NB4 (cell line): ENCODE results near the gene IFI27L2.
A peak's percentile ranks its signal among the peaks of the same experiment; 100 is the strongest.

ENCODE experiments used
- DNase-seq: peaks from one replicate; pipeline ENCODE4 v3.0.0; 2010; ENCODE audit warnings: low read depth
- H3K4me3 ChIP-seq: one replicate; pipeline ENCODE4 v1.5.1; 2011; ENCODE audit warnings: mild to moderate bottlenecking, low read depth, low read length, moderate library complexity
- MAX ChIP-seq: IDR thresholded peaks from 2 replicates; pipeline ENCODE4 v1.6.1; 2011; ENCODE audit warnings: low read depth, low read length
- MYC ChIP-seq: IDR thresholded peaks from 2 replicates; pipeline ENCODE4 v1.6.1; 2011; ENCODE audit warnings: low read depth, low read length
- POLR2A ChIP-seq: IDR thresholded peaks from 2 replicates; pipeline ENCODE4 v1.6.1; 2011; ENCODE audit warnings: mild to moderate bottlenecking; ENCODE audit not compliant: insufficient read length; ENCODE audit errors: extremely low read depth
- TF ChIP-seq, protein P1 (sequence below): IDR thresholded peaks from one replicate; pipeline ENCODE4 v1.5.1; 2012; ENCODE audit warnings: low read depth, low read length

The IFI27L2 gene

DNA sequence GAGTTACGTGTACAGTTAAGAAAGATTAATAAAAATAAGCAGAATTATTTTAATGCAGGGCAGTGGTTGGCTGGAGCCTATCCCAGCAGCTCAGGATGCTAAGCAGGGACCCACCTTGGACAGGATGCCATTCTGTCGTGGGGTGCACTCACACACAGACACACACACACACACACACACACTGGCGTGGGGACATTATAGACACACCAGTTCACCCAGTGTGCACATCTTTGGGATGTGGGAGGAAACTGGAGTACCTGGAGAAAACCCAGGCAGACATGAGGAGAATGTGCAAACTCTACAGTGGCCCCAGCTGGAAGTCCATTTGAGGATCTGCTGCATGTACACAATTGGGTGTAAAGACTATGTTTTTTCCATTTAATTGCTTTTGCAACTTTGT, 12.8 kb upstream of the IFI27L2 start:
- H3K4me3 ChIP-seq, result no peak overlapping the region
- TF ChIP-seq POLR2A, result no peak
- TF ChIP-seq MYC, result no peak
- TF ChIP-seq, protein P1, sequence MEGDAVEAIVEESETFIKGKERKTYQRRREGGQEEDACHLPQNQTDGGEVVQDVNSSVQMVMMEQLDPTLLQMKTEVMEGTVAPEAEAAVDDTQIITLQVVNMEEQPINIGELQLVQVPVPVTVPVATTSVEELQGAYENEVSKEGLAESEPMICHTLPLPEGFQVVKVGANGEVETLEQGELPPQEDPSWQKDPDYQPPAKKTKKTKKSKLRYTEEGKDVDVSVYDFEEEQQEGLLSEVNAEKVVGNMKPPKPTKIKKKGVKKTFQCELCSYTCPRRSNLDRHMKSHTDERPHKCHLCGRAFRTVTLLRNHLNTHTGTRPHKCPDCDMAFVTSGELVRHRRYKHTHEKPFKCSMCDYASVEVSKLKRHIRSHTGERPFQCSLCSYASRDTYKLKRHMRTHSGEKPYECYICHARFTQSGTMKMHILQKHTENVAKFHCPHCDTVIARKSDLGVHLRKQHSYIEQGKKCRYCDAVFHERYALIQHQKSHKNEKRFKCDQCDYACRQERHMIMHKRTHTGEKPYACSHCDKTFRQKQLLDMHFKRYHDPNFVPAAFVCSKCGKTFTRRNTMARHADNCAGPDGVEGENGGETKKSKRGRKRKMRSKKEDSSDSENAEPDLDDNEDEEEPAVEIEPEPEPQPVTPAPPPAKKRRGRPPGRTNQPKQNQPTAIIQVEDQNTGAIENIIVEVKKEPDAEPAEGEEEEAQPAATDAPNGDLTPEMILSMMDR, result no peak
- TF ChIP-seq MAX, result no peak
- no peak for DNase-seq

- no peak for DNase-seq
- TF ChIP-seq MAX (no peak), MYC (no peak), POLR2A (no peak)
- TF ChIP-seq, protein P1, result no peak
- H3K4me3 ChIP-seq, result no peak overlapping the region
Measured at GRCh38 chr14:94139421-94139820, 10.0 kb upstream of the IFI27L2 start.

- no peak overlapping the region for H3K4me3 ChIP-seq
- TF ChIP-seq, protein P1, result no peak
- TF ChIP-seq MAX (no peak), MYC (no peak), POLR2A (no peak)
- no peak for DNase-seq
Measured at GRCh38 chr14:94139006-94139405, 9.6 kb upstream of the IFI27L2 start.

- no peak for TF ChIP-seq MYC
- TF ChIP-seq, protein P1, result no peak
- TF ChIP-seq POLR2A, result no peak
- no peak for TF ChIP-seq MAX
- no peak overlapping the region for H3K4me3 ChIP-seq
- DNase-seq, result no peak
Measured at GRCh38 chr14:94138251-94138650, 8.8 kb upstream of the IFI27L2 start.

GRCh38 chr14:94136575-94137331, 7.3 kb upstream of the IFI27L2 start:
- no peak overlapping the region for H3K4me3 ChIP-seq
- DNase-seq, result peak; percentile 78
- TF ChIP-seq POLR2A, result no peak
- TF ChIP-seq MAX, result no peak
- TF ChIP-seq, protein P1, result peak; percentile 86
